ENCODE measurements around the gene IL4R. TPM values are rescaled to one million over a fixed set of nuclear protein-coding genes. Genes with fewer than 3 reads are reported as not detected.
"Not testable (repeated sequence)": the region's sequence is repeated elsewhere in the genome, so short reads cannot be mapped to it uniquely, and the experiment has no call there.

Gene IL4R
- total RNA-seq, 2 donors from 2014 or later = 118 to 140 TPM

- intact Hi-C loops (cut with DNase I, micrococcal nuclease) = no loop called here
Measured at GRCh38 chr16:27322858-27323780, 9.3 kb downstream of the IL4R start.

DNA sequence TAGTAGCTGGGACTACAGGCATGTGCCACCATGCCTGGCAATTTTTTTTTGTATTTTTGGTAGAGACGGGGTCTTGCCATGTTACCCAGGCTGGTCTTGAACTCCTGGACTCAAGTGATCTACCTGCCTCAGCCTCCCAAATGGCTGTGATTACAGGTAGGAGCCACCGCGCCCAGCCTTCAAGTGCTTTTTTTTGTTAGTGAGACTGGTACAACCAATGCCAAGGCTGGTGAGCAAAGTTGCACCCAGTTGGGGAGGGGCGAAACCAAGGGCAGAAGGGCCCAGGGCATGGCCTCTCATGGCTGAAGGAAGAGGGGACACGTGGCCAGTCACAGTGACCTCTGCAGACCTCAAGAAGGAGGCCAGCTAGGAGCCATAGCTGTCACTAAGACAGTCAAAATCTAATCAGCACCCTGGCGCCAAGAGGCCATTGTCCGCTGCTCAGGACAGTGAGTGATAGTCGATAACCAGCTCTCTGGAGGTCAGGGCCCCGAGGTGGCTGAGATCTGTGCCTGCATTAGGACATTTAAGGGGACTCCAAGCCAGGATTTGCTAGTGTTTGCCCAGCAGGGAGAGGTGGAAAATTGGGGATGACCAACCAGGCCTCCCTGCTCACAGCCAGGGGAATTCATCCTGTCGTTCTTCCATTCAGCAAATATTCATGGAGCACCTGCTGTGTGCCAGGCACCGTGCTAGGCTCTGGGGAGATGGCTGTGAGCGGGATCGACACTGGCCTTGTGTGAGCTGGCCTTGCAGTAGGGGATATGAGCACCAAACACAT lies 10.2 kb downstream of the IL4R start:
- intact Hi-C loops (cut with DNase I, micrococcal nuclease) = no loop called here
- no peak for ATAC-seq
- DNase-seq = no peak

More at GRCh38 chr16:27322858-27323780, 9.3 kb downstream of the IL4R start:
- ATAC-seq (peak; percentile 88), DNase-seq (peak; percentile 69 to 90)

- ATAC-seq = peak; percentile 13
- intact Hi-C loops (cut with DNase I, micrococcal nuclease) = no loop called here
- peak in 1 of 2 donors; percentile 67 for DNase-seq
Measured at GRCh38 chr16:27324851-27325301, 11.1 kb downstream of the IL4R start.

DNA sequence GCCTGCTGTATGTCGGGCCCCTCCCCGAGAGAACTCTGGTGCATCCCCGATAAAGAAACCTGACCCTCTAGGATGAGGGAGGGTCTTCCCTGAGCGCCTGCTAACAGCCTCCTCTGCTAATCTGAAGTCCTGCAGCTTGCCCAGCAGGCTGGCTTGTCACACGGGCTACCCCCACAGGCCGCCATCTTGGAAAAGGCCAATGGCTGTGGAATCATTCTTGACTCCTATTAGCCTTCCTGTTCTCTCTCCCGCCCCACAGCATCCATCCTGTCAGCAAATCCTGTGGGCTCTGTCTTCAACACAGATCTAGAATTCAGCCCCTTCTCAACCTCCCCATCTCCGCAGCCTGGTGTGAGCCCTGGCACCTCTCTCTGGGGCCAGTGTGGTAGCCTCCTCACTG lies 12.0 kb downstream of the IL4R start:
- intact Hi-C loops (cut with DNase I, micrococcal nuclease) = no loop called here
- no peak for DNase-seq
- no peak for ATAC-seq

DNA sequence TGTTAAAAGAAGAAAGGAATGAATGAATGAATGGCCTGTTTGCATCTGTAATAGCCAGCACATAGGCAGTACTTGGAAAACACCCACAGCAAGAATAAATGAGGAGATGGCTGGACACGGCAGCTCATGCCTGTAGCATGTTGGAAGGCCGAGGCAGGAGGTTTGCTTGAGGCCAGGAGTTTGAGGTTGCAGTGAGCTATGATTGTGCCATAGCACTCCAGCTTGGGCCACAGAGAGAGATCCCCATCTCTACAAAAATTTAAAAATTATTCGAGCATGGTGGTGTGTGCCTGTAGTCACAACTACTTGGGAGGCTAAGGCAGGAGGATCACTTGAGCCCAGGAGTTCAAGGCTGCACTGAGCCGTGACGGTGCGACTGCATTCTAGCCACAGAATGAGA lies 12.5 kb downstream of the IL4R start:
- ATAC-seq (no peak), DNase-seq (no peak)
- intact Hi-C loops (cut with DNase I, micrococcal nuclease) = no loop called here

- ATAC-seq (peak; percentile 11), DNase-seq (peak; percentile 56 to 81)
- intact Hi-C loops (cut with DNase I, micrococcal nuclease) = no loop called here
Measured at GRCh38 chr16:27326738-27327585, 13.2 kb downstream of the IL4R start.

- no peak for ATAC-seq
- no peak for DNase-seq
- intact Hi-C loops (cut with DNase I, micrococcal nuclease) = no loop called here
Measured at GRCh38 chr16:27327586-27327915, 13.8 kb downstream of the IL4R start.

DNA sequence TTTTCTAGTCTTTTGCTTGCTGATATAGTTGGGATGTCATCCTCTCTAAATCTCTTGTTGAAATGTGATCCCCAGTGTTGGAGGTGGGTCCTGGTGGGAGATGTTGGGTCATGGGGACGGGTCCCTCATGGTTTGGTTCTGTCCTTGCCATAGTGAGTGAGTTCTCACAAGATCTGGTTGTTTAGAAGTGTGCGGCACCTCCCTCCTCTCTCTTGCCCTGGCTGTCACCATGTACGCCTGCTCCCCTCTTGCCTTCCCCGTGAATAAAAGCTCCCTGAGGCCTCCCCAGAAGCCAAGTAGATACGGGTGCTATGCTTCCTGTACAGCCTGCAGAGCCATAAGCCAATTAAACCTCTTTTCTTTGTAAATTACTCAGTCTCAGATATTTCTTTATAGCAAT lies 15.2 kb downstream of the IL4R start:
- intact Hi-C loops (cut with DNase I, micrococcal nuclease) = no loop called here
- ATAC-seq (no peak), DNase-seq (peak in 1 of 2 donors; percentile 8)

GRCh38 chr16:27329376-27330079 lies 15.8 kb downstream of the IL4R start:
- DNase-seq = not testable (repeated sequence)
- intact Hi-C loops (cut with DNase I, micrococcal nuclease) = loop anchor here in 1 of 2 donors (5.0 kb wide), 1 partner anchor 87 kb away; no protein-coding TSS in a partner anchor

DNA sequence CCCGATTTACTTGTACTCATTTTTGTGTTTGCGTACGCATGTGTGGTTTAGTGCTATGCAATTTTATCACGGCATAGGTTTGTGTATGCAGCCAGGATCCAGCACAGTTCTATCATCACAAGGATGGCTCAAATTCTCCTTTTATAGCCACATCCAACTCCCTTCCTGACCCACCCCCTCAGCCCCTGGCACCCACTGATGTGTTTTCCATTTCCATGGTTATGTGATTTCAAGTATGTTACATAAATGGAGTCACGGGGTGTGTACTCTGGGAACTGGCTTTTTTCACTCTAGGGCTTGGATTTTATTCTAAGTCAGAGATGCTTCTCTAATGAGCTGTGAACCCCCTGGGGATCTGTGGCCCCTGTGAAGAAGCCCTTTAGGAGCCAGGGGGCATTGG lies 16.8 kb downstream of the IL4R start:
- ATAC-seq = peak; percentile 12

More at GRCh38 chr16:27329376-27330079, 15.8 kb downstream of the IL4R start:
- ATAC-seq = not testable (repeated sequence)

GRCh38 chr16:27332105-27332504 lies 18.3 kb downstream of the IL4R start:
- DNase-seq = no peak
- ATAC-seq = no peak
- intact Hi-C loops (cut with DNase I, micrococcal nuclease) = loop anchor here in 1 of 2 donors (5.0 kb wide), 1 partner anchor 90 kb away; no protein-coding TSS in a partner anchor

More for the DNA sequence above, 16.8 kb downstream of the IL4R start:
- DNase-seq = peak in 1 of 2 donors; percentile 76
- intact Hi-C loops (cut with DNase I, micrococcal nuclease) = loop anchor here in 1 of 2 donors (5.0 kb wide), 1 partner anchor 88 kb away; no protein-coding TSS in a partner anchor

DNA sequence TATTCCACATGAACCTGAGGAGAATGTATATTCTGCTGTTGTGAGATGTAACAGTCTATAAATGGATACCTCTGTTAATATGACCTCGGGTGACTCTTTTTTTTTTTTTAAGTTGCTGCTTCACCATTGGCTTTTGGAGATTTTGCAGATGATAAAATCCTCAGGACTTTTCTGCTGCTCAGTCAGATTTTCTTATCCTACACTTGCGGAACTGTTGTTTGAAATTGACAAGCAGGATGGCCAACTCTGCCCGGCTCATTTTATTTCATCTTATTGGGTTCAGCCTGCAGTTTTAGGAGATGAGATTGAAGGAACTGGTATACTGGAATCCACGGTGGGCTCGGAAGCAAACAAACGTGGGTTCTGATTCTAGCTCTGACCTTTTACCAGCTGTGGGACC lies 19.3 kb downstream of the IL4R start:
- ATAC-seq (no peak), DNase-seq (no peak)
- intact Hi-C loops (cut with DNase I, micrococcal nuclease) = loop anchor here in 1 of 2 donors (5.0 kb wide), 1 partner anchor 91 kb away; no protein-coding TSS in a partner anchor

- intact Hi-C loops (cut with DNase I, micrococcal nuclease) = loop anchor here in 1 of 2 donors (5.0 kb wide), 1 partner anchor 91 kb away; no protein-coding TSS in a partner anchor
- ATAC-seq = no peak
- no peak for DNase-seq
Measured at GRCh38 chr16:27333549-27333948, 19.8 kb downstream of the IL4R start.

DNA sequence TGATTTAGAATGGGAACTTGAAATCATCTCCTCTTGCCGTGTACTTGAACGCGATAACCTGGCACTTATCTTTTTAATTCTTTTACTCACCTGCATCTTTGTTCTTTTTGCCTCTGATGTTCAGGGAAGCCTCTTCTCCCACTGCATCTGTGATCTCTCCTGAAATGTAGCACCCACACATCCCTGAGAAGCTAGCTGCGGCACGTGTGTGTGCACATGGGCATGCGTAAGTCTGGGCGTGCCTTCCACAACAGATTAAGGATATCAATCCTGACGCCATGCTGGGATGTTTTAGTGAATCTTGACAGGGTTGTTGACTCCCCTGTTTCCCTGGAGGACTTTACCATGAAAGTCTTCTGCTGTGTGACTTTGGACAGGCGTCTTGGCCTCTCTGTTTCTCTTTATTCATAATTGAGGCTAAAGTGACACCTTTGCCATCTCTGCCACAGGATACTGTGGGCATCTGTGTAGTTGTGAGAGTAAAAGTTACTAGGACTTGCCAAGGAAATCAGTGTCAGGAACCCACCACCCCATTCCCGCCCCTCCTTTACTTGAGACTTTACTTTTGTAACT lies 20.5 kb downstream of the IL4R start:
- DNase-seq = no peak
- ATAC-seq = no peak
- intact Hi-C loops (cut with DNase I, micrococcal nuclease) = loop anchor here in 1 of 2 donors (5.0 kb wide), 1 partner anchor 92 kb away; no protein-coding TSS in a partner anchor

DNA sequence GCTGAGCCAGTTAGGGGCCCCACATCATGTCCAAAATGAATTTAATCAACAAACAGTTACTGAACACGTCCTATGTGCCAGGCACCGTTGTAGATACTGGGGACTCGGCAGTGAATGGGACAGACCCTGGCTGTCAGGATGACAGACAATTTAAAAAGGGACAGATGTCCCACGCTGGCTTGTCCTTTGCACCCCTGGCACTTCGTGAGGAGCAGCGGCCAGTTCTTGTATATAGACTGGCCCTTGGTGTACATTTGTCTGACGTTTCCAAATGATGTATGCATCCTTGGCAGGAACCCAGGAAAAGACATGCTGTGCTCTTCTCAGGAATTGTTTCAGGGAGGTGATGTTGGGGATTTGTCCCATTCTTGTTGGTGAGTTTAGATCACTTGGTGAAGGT lies 21.1 kb downstream of the IL4R start:
- ATAC-seq (no peak), DNase-seq (no peak)
- intact Hi-C loops (cut with DNase I, micrococcal nuclease) = loop anchor here in 1 of 2 donors (5.0 kb wide), 1 partner anchor 93 kb away; no protein-coding TSS in a partner anchor

DNA sequence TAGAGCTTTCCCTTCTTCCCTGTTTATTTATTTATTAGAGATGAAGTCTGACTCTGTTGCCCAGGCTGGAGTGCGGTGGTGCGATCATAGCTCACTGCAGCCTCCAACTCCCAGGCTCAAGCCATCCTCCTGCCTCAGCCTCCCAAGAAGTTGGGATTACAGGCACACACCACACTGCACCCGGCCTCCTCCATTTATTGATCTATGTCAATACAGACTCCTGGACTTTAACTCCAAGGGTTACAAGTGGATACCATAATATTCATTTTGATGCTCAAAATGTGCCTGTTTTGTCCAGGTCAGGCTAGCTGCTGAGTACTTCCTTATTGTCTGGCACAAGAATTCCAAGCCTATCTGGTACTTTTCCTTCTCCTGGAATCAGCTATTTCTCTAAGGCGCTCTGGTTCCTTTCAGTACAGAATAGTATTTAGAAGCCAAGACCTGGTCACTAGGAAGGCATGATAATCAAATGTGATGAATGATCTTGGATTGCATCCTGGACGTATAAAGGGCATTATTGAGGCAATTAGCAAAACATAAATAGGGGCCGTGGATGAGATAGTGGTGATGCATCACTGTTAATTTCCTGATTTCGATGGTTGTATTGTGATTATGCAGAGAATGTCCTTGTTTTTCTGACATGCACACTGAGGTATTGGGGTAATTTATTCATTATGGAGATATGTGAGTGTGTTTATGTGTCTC lies 21.7 kb downstream of the IL4R start:
- intact Hi-C loops (cut with DNase I, micrococcal nuclease) = no loop called here
- DNase-seq (no peak), ATAC-seq (peak; percentile 54)

- ATAC-seq (no peak), DNase-seq (no peak)
- intact Hi-C loops (cut with DNase I, micrococcal nuclease) = no loop called here
Measured at GRCh38 chr16:27337024-27337423, 23.2 kb downstream of the IL4R start.
